Adrenal gland (tissue), 5 donors: ENCODE results near the gene NUP133.

Experiments used
- CTCF ChIP-seq, 6 experiments: fragments of 450-650 bp in 4 of 6; fragments of 200-600 bp in 2 of 6; sonication (generic) in 1 of 6; IDR thresholded peaks; 1 replicate in 5 of 6; 2 replicates in 1 of 6; pipeline versions ENCODE4 v1.5.1 to v1.8.0; 2016 to 2021; ENCODE audit warnings: antibody characterized with exemption in 6 of 6, mild to moderate bottlenecking in 2 of 6, moderate library complexity in 1 of 6
- POLR2A ChIP-seq, 2 donors: fragments of 450-650 bp; IDR thresholded peaks; one replicate each; pipeline ENCODE4 v1.6.1; 2017; ENCODE audit warnings: antibody characterized with exemption in 2 of 2, mild to moderate bottlenecking in 2 of 2, moderate library complexity in 1 of 2
- donor health status: DM: no; HTN: no; CAD: no.

GRCh38 chr1:229448845-229449244 lies 59.3 kb downstream of the NUP133 start:
- TF ChIP-seq CTCF (IDR thresholded peaks at IDR 0.05), result no peak
- TF ChIP-seq POLR2A (IDR thresholded peaks at IDR 0.05), result no peak
